ENCODE results near the gene MOK.
"Not testable (repeated sequence)": the region's sequence is repeated elsewhere in the genome, so short reads cannot be mapped to it uniquely, and the experiment has no call there.

The MOK gene

GRCh38 chr14:102249981-102250380 is 55.0 kb downstream of the MOK start:
- no peak for DNase-seq (ENCODE audit: extremely low read depth in 1 of 2, low read depth in 1 of 2)

GRCh38 chr14:102249041-102249440 is 55.9 kb downstream of the MOK start:
- no peak for DNase-seq (ENCODE audit: extremely low read depth in 1 of 2, low read depth in 1 of 2)

GRCh38 chr14:102248121-102248520 is 56.8 kb downstream of the MOK start:
- no peak for DNase-seq (ENCODE audit: extremely low read depth in 1 of 2, low read depth in 1 of 2)

- DNase-seq (ENCODE audit: extremely low read depth in 1 of 2, low read depth in 1 of 2) = no peak
Observed at GRCh38 chr14:102246071-102246470, 58.9 kb downstream of the MOK start.

GRCh38 chr14:102243795-102244194 is 61.2 kb downstream of the MOK start:
- DNase-seq (ENCODE audit: extremely low read depth in 1 of 2, low read depth in 1 of 2) = not testable (repeated sequence)

- DNase-seq (ENCODE audit: extremely low read depth in 1 of 2, low read depth in 1 of 2) = no peak
Observed at GRCh38 chr14:102241147-102241546, 63.8 kb downstream of the MOK start.

GRCh38 chr14:102240481-102240880 is 64.5 kb downstream of the MOK start:
- DNase-seq (ENCODE audit: extremely low read depth in 1 of 2, low read depth in 1 of 2) = not testable (repeated sequence)

- no peak for DNase-seq (ENCODE audit: extremely low read depth in 1 of 2, low read depth in 1 of 2)
Observed at GRCh38 chr14:102239231-102239630, 65.7 kb downstream of the MOK start.

- no peak for DNase-seq (ENCODE audit: extremely low read depth in 1 of 2, low read depth in 1 of 2)
Observed at GRCh38 chr14:102238766-102239165, 66.2 kb downstream of the MOK start.

GRCh38 chr14:102238131-102238530 is 66.8 kb downstream of the MOK start:
- DNase-seq (ENCODE audit: extremely low read depth in 1 of 2, low read depth in 1 of 2) = no peak

- DNase-seq (ENCODE audit: extremely low read depth in 1 of 2, low read depth in 1 of 2) = no peak
Observed at GRCh38 chr14:102236026-102236425, 68.9 kb downstream of the MOK start.

- peak; percentile 32 to 64 for DNase-seq (ENCODE audit: extremely low read depth in 1 of 2, low read depth in 1 of 2)
Observed at GRCh38 chr14:102235275-102235897, 69.6 kb downstream of the MOK start.

- no peak for DNase-seq (ENCODE audit: extremely low read depth in 1 of 2, low read depth in 1 of 2)
Observed at GRCh38 chr14:102234331-102235264, 70.4 kb downstream of the MOK start.

GRCh38 chr14:102233081-102233480 is 71.9 kb downstream of the MOK start:
- no peak for DNase-seq (ENCODE audit: extremely low read depth in 1 of 2, low read depth in 1 of 2)

GRCh38 chr14:102232348-102232625 is 72.7 kb downstream of the MOK start:
- no peak for DNase-seq (ENCODE audit: extremely low read depth in 1 of 2, low read depth in 1 of 2)

- no peak for DNase-seq (ENCODE audit: extremely low read depth in 1 of 2, low read depth in 1 of 2)
Observed at GRCh38 chr14:102231476-102232347, 73.3 kb downstream of the MOK start.

- no peak for DNase-seq (ENCODE audit: extremely low read depth in 1 of 2, low read depth in 1 of 2)
Observed at GRCh38 chr14:102230481-102231210, 74.3 kb downstream of the MOK start.

- DNase-seq (ENCODE audit: extremely low read depth in 1 of 2, low read depth in 1 of 2) = no peak
Observed at GRCh38 chr14:102229739-102230092, 75.2 kb downstream of the MOK start.

- no peak for DNase-seq (ENCODE audit: extremely low read depth in 1 of 2, low read depth in 1 of 2)
Observed at GRCh38 chr14:102229071-102229738, 75.8 kb downstream of the MOK start.

GRCh38 chr14:102227184-102227964 is 77.6 kb downstream of the MOK start:
- DNase-seq (ENCODE audit: extremely low read depth in 1 of 2, low read depth in 1 of 2) = no peak

Measured in activated CD8-positive, alpha-beta memory T cell treated with anti-CD3 and anti-CD28 coated beads for 1 hour (primary cell).